B cell (primary cell): Measurements from ENCODE around the gene RGSL1. TPM values are rescaled to one million over a fixed set of nuclear protein-coding genes. Genes with fewer than 3 reads are reported as not detected.

Source experiments
- ATAC-seq: fragments of 200-7000 bp; cut with Tn5 transposase; one replicate; pipeline ENCODE4 v1.10.0; 2021; ENCODE audit warnings: low read depth, mild to moderate bottlenecking, moderate number of reproducible peaks, moderate library complexity
- CTCF ChIA-PET: fragments of 350-600 bp; sonication (Branson Sonifier 250); formaldehyde crosslinking; loops from one replicate; lab custom pipeline; 2021; ENCODE audit warnings: antibody characterized with exemption, inconsistent platforms; lab: Charles Lee
- POLR2A ChIA-PET: fragments of 350-600 bp; sonication (Branson Sonifier 250); formaldehyde crosslinking; loops from one replicate; lab custom pipeline; 2021; ENCODE audit warnings: antibody characterized with exemption; lab: Charles Lee
- DNase-seq: peaks from one replicate; pipeline ENCODE4 v3.0.0; 2013
- H2AFZ ChIP-seq: 2 replicates; pipeline ENCODE4 v1.6.1; 2012; ENCODE audit warnings: mild to moderate bottlenecking, low read depth, low read length; ENCODE audit not compliant: insufficient read depth, poor library complexity, severe bottlenecking
- H3K27ac ChIP-seq, 2 donors: 1 replicate in 1 of 2; 2 replicates in 1 of 2; pipeline ENCODE4 v1.5.1; 2012 to 2013; ENCODE audit warnings: low read length in 2 of 2, mild to moderate bottlenecking in 2 of 2, moderate library complexity in 1 of 2
- H3K27me3 ChIP-seq, 4 experiments: fragments of 200-600 bp in 1 of 4; sonication (generic) in 1 of 4; replicated peaks in 1 of 4; 1 replicate in 2 of 4; 2 replicates in 2 of 4; pipeline versions ENCODE4 v1.6.1 to v1.7.0; 2013 to 2016; ENCODE audit warnings: low read length in 3 of 4, mild to moderate bottlenecking in 2 of 4, mixed read lengths in 1 of 4, moderate library complexity in 1 of 4; ENCODE audit not compliant: insufficient read depth in 4 of 4, control insufficient read depth in 3 of 4; ENCODE audit errors: control extremely low read depth in 1 of 4
- H3K36me3 ChIP-seq, 2 experiments: replicated peaks in 1 of 2; 1 replicate in 1 of 2; 2 replicates in 1 of 2; pipeline versions ENCODE4 v1.6.1 to v1.7.1; 2013; ENCODE audit warnings: low read length in 1 of 2; ENCODE audit not compliant: insufficient read depth in 2 of 2, control insufficient read depth in 1 of 2; ENCODE audit errors: control extremely low read depth in 1 of 2, extremely low read depth in 1 of 2
- H3K4me1 ChIP-seq, 2 donors: fragments of 200-600 bp in 1 of 2; sonication (generic) in 1 of 2; 1 replicate in 1 of 2; 2 replicates in 1 of 2; pipeline versions ENCODE4 v1.5.1 to v1.6.1; 2013 to 2017; ENCODE audit warnings: low read length in 2 of 2; ENCODE audit not compliant: control insufficient read depth in 2 of 2, insufficient read depth in 2 of 2
- H3K4me2 ChIP-seq: replicated peaks from 2 replicates; pipeline ENCODE3; 2012; ENCODE audit warnings: mild to moderate bottlenecking, low read depth, low read length; ENCODE audit not compliant: poor library complexity, severe bottlenecking
- H3K4me3 ChIP-seq, 5 experiments: fragments of 200-600 bp in 1 of 5; sonication (generic) in 1 of 5; 1 replicate in 3 of 5; 2 replicates in 2 of 5; pipeline versions ENCODE4 v1.5.1 to v1.7.0; 2011 to 2016; ENCODE audit warnings: low read length in 4 of 5, mild to moderate bottlenecking in 4 of 5, low read depth in 2 of 5, control low read depth in 1 of 5, moderate library complexity in 1 of 5; ENCODE audit not compliant: insufficient read depth in 1 of 5; ENCODE audit errors: control extremely low read depth in 1 of 5, extremely low read depth in 1 of 5
- H3K79me2 ChIP-seq: fragments of 200-600 bp; sonication (generic); one replicate; pipeline ENCODE4 v1.6.0; 2016; ENCODE audit warnings: low read length; ENCODE audit not compliant: control insufficient read depth, insufficient read depth
- H3K9ac ChIP-seq: fragments of 200-600 bp; sonication (generic); 2 replicates; pipeline ENCODE4 v1.6.1; 2017; ENCODE audit warnings: mild to moderate bottlenecking, low read length, moderate library complexity
- H3K9me3 ChIP-seq, 3 donors: one replicate each; pipeline versions ENCODE4 v1.6.1 to v1.7.1; 2013; ENCODE audit warnings: low read length in 2 of 3; ENCODE audit not compliant: control insufficient read depth in 2 of 3, insufficient read depth in 1 of 3; ENCODE audit errors: control extremely low read depth in 1 of 3
- H4K20me1 ChIP-seq: 2 replicates; pipeline ENCODE4 v1.6.0; 2012; ENCODE audit warnings: mild to moderate bottlenecking, low read length; ENCODE audit not compliant: insufficient read depth, control insufficient read depth, poor library complexity, severe bottlenecking
- H3K27ac Mint-ChIP-seq: one replicate; pipeline ENCODE4 v1.8.0; 2021; ENCODE audit warnings: mixed read lengths
- H3K27me3 Mint-ChIP-seq: one replicate; pipeline ENCODE4 v1.8.0; 2021; ENCODE audit warnings: mixed read lengths
- H3K4me1 Mint-ChIP-seq: one replicate; pipeline ENCODE4 v1.8.0; 2021; ENCODE audit warnings: mixed read lengths
- H3K4me3 Mint-ChIP-seq: one replicate; pipeline ENCODE4 v1.8.0; 2021; ENCODE audit warnings: mixed read lengths
- H3K9me3 Mint-ChIP-seq: one replicate; pipeline ENCODE4 v1.8.0; 2022; ENCODE audit warnings: mixed read lengths; ENCODE audit not compliant: insufficient read depth
- CTCF ChIP-seq: fragments of 200-600 bp; IDR thresholded peaks from one replicate; pipeline ENCODE4 v1.8.0; 2022; ENCODE audit warnings: antibody characterized with exemption, mild to moderate bottlenecking
- EZH2 ChIP-seq: IDR thresholded peaks from 2 replicates; pipeline ENCODE4 v1.6.1; 2012; ENCODE audit warnings: borderline replicate concordance, low read depth, mild to moderate bottlenecking, moderate library complexity, low read length; ENCODE audit not compliant: insufficient read depth, poor library complexity, severe bottlenecking
- WGBS: methylation state at CpG from one replicate; pipeline ENCODE4 v1.1.5; 2013; ENCODE audit warnings: missing lambda C conversion rate; ENCODE audit not compliant: insufficient coverage; 5-methylcytosine and 5-hydroxymethylcytosine counted together
- intact Hi-C: fragments of 100-400 bp; cut with micrococcal nuclease; formaldehyde crosslinking; loops from one replicate; pipeline ENCODE4 v1.10.0; 2022
- polyA plus RNA-seq: library from polyadenylated mRNA; depleted of rRNA; stranded (reverse); fragments of >200 nt; gene quantifications from 2 replicates; pipeline ENCODE4 v1.2.3, GENCODE V29; 2012
- total RNA-seq, 2 donors: library from RNA; stranded (reverse); fragments of 120-200 nt in 1 of 2; gene quantifications; 1 replicate in 1 of 2; 2 replicates in 1 of 2; pipeline versions ENCODE4 v1.2.3 to v1.2.4, GENCODE V29; 2013 to 2022

The RGSL1 gene
- total and polyA plus RNA-seq, 2 donors (not counting 1 experiment from before 2014, with no cell fraction given) = not detected

GRCh38 chr1:182555493-182555892, 105.5 kb downstream of the RGSL1 start:
- no peak overlapping the region for H3K9ac ChIP-seq
- CTCF ChIA-PET = no interaction called here
- 100% methylated on average over 1 of the region's 1 CpG for WGBS
- H3K4me2 ChIP-seq = no peak overlapping the region
- no peaks in the 10 kb centered on the region for H3K27me3 Mint-ChIP-seq
- H3K36me3 ChIP-seq = no peaks in the 10 kb centered on the region
- DNase-seq (no peak), ATAC-seq (no peak)
- H3K9me3 ChIP-seq = peaks cover 4 to 13% (median 7%) of the 10 kb centered on the region in 3 donors
- H3K4me3 ChIP-seq = no peak overlapping the region
- no peak overlapping the region for H3K4me3 Mint-ChIP-seq
- POLR2A ChIA-PET = no interaction called here
- H2AFZ ChIP-seq = no peak overlapping the region
- peaks cover 2% of the 10 kb centered on the region for H3K4me1 Mint-ChIP-seq
- H3K79me2 ChIP-seq = no peaks in the 10 kb centered on the region
- peaks cover 4% of the 10 kb centered on the region for H3K9me3 Mint-ChIP-seq
- TF ChIP-seq EZH2 (no peak), CTCF (no peak)
- H3K27me3 ChIP-seq = peaks cover 0 to 1% (median 0%) of the 10 kb centered on the region in 4 experiments
- H3K27ac Mint-ChIP-seq = no peak overlapping the region
- H3K27ac ChIP-seq = no peak overlapping the region
- H3K4me1 ChIP-seq = no peaks in the 10 kb centered on the region
- intact Hi-C loops = no loop called here
- H4K20me1 ChIP-seq = no peaks in the 10 kb centered on the region

DNA sequence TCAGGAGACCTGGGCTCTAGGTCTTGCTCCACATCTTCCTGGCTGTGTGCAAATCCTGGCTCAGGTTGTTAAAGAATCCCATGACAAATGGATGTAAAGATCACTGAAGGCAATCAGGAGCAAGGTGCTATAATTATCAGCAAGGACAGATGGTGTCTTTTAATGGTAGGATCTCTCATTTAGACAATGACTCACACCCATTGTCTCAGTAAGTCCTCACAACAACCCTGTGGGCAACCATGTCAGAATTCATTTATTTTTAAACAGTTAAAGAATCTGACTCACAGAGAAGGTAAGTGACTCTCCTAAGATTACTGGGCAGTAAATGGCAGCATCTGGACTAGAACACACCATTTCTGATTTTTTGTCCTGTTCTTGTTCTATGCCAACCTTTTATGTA, 106.3 kb downstream of the RGSL1 start:
- H3K4me2 ChIP-seq = no peak overlapping the region
- H2AFZ ChIP-seq = no peak overlapping the region
- TF ChIP-seq CTCF = no peak
- no peak for TF ChIP-seq EZH2
- H3K9ac ChIP-seq = no peak overlapping the region
- no peaks in the 10 kb centered on the region for H3K4me1 ChIP-seq
- H3K4me3 ChIP-seq = no peak overlapping the region
- H3K9me3 ChIP-seq = peaks cover 4 to 13% (median 7%) of the 10 kb centered on the region in 3 donors
- no peak overlapping the region for H3K27ac ChIP-seq
- Mint-ChIP-seq H3K27me3 (no peaks in the 10 kb centered on the region), H3K27ac (no peak overlapping the region), H3K4me1 (peaks cover 2% of the 10 kb centered on the region), H3K4me3 (no peak overlapping the region), H3K9me3 (peaks cover 4% of the 10 kb centered on the region)
- DNase-seq (no peak), ATAC-seq (no peak)
- intact Hi-C loops = no loop called here
- ChIA-PET CTCF (no interaction called here), POLR2A (no interaction called here)
- H4K20me1 ChIP-seq = no peaks in the 10 kb centered on the region
- no peaks in the 10 kb centered on the region for H3K36me3 ChIP-seq
- no peaks in the 10 kb centered on the region for H3K79me2 ChIP-seq
- H3K27me3 ChIP-seq = peaks cover 0 to 3% (median 0%) of the 10 kb centered on the region in 4 experiments
